Fibroblast of lung (primary cell): ENCODE measurements around the gene FHIP2A.
"Not testable (repeated sequence)": the region's sequence is repeated elsewhere in the genome, so short reads cannot be mapped to it uniquely, and the experiment has no call there.

ENCODE experiments used
- EZH2 ChIP-seq: IDR thresholded peaks from 2 replicates; pipeline ENCODE4 v1.5.1; 2012; ENCODE audit warnings: low read length, control low read depth, mild to moderate bottlenecking; ENCODE audit errors: missing control alignments
- TF ChIP-seq, protein P1 (sequence below), 2 donors: IDR thresholded peaks in 1 of 2; conservative IDR thresholded peaks in 1 of 2; 1 replicate in 1 of 2; 2 replicates in 1 of 2; pipeline ENCODE4 v1.5.1; 2011 to 2012; ENCODE audit warnings: low read length in 2 of 2, control low read depth in 1 of 2, inconsistent platforms in 1 of 2, low read depth in 1 of 2, mild to moderate bottlenecking in 1 of 2

DNA sequence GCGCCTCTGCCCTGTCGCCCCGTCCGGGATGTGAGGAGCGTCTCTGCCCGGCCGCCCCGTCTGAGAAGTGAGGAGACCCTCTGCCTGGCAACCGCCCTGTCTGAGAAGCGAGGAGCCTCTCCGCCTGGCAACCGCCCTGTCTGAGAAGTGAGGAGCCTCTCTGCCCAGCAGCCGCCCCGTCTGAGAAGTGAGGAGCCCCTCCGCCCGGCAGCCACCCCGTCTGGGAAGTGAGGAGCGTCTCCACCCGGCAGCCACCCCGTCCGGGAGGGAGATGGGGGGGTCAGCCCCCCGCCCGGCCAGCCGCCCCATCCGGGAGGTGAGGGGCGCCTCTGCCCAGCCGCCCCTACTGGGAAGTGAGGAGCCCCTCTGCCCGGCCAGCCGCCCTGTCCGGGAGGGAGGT lies 34.4 kb upstream of the FHIP2A start:
- TF ChIP-seq, protein P1, sequence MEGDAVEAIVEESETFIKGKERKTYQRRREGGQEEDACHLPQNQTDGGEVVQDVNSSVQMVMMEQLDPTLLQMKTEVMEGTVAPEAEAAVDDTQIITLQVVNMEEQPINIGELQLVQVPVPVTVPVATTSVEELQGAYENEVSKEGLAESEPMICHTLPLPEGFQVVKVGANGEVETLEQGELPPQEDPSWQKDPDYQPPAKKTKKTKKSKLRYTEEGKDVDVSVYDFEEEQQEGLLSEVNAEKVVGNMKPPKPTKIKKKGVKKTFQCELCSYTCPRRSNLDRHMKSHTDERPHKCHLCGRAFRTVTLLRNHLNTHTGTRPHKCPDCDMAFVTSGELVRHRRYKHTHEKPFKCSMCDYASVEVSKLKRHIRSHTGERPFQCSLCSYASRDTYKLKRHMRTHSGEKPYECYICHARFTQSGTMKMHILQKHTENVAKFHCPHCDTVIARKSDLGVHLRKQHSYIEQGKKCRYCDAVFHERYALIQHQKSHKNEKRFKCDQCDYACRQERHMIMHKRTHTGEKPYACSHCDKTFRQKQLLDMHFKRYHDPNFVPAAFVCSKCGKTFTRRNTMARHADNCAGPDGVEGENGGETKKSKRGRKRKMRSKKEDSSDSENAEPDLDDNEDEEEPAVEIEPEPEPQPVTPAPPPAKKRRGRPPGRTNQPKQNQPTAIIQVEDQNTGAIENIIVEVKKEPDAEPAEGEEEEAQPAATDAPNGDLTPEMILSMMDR (conservative IDR thresholded peaks at IDR 0.05 in 1 of 2, IDR thresholded peaks at IDR 0.05 in 1 of 2; ENCODE audit: low read depth in 1 of 2, low read length in 2 of 2) = not testable (repeated sequence)
- not testable (repeated sequence) for TF ChIP-seq EZH2
